GM23338 (cell line): ENCODE measurements around the gene UBE2I. TPM values are rescaled to one million over a fixed set of nuclear protein-coding genes. Genes with fewer than 3 reads are reported as not detected.

Experiments used
- ATAC-seq: fragments of 200-7000 bp; cut with Tn5 transposase; 3 replicates; pipeline ENCODE4 v1.9.1; 2020
- DNase-seq: peaks from one replicate; pipeline ENCODE4 v3.0.0-alpha.2; 2015; ENCODE audit warnings: low spot score
- H2AFZ ChIP-seq: fragments of 200-600 bp; sonication (generic); 2 replicates; pipeline ENCODE4 v1.8.0; 2016; ENCODE audit warnings: antibody characterized with exemption, mild to moderate bottlenecking, moderate library complexity
- H3F3A ChIP-seq: fragments of 200-600 bp; sonication (generic); replicated peaks from 2 replicates; pipeline ENCODE4 v1.8.0; 2017; ENCODE audit warnings: antibody characterized with exemption, mixed run types, low read depth
- H3K27ac ChIP-seq: fragments of 200-600 bp; sonication (generic); 2 replicates; pipeline ENCODE4 v1.6.1; 2016; ENCODE audit warnings: low read depth
- H3K27me3 ChIP-seq: fragments of 200-600 bp; sonication (generic); 2 replicates; pipeline ENCODE4 v1.8.0; 2016; ENCODE audit warnings: mild to moderate bottlenecking, mixed run types, moderate library complexity; ENCODE audit not compliant: insufficient read depth
- H3K36me3 ChIP-seq: fragments of 200-600 bp; sonication (generic); 2 replicates; pipeline ENCODE4 v1.8.0; 2016; ENCODE audit warnings: mild to moderate bottlenecking; ENCODE audit not compliant: insufficient read depth
- H3K4me1 ChIP-seq: fragments of 200-600 bp; sonication (generic); 2 replicates; pipeline ENCODE4 v1.8.0; 2016; ENCODE audit warnings: mild to moderate bottlenecking, moderate library complexity; ENCODE audit not compliant: insufficient read depth
- H3K4me2 ChIP-seq: fragments of 200-600 bp; sonication (generic); 2 replicates; pipeline ENCODE4 v1.7.1; 2017; ENCODE audit warnings: mixed run types
- H3K4me3 ChIP-seq: fragments of 200-600 bp; sonication (generic); 2 replicates; pipeline ENCODE4 v1.6.1; 2016; ENCODE audit warnings: mixed run types
- H3K79me2 ChIP-seq: fragments of 200-600 bp; sonication (generic); replicated peaks from 2 replicates; pipeline ENCODE4 v1.8.0; 2017; ENCODE audit warnings: mild to moderate bottlenecking; ENCODE audit not compliant: insufficient read depth
- H3K9me2 ChIP-seq: fragments of 200-600 bp; sonication (generic); 2 replicates; pipeline ENCODE4 v1.8.0; 2017; ENCODE audit not compliant: insufficient read depth
- H4K20me1 ChIP-seq: fragments of 200-600 bp; sonication (generic); replicated peaks from 2 replicates; pipeline ENCODE4 v1.8.0; 2017; ENCODE audit warnings: mild to moderate bottlenecking; ENCODE audit not compliant: insufficient read depth
- H3K27ac Mint-ChIP-seq: 2 replicates; pipeline ENCODE4 v1.8.0; 2020; ENCODE audit warnings: inconsistent platforms, mild to moderate bottlenecking, moderate library complexity, mixed read lengths
- H3K27me3 Mint-ChIP-seq: 3 replicates; pipeline ENCODE4 v1.8.0; 2022; ENCODE audit warnings: low read depth, mild to moderate bottlenecking, moderate library complexity, mixed read lengths, inconsistent platforms; ENCODE audit not compliant: insufficient read depth, poor library complexity
- H3K36me3 Mint-ChIP-seq: 3 replicates; pipeline ENCODE4 v1.8.0; 2021; ENCODE audit warnings: low read depth, mild to moderate bottlenecking, inconsistent platforms, moderate library complexity, mixed read lengths
- H3K4me1 Mint-ChIP-seq: 3 replicates; pipeline ENCODE4 v1.8.0; 2020; ENCODE audit warnings: mild to moderate bottlenecking, inconsistent platforms, mixed read lengths
- H3K4me3 Mint-ChIP-seq: 3 replicates; pipeline ENCODE4 v1.8.0; 2021; ENCODE audit warnings: moderate library complexity, mild to moderate bottlenecking, inconsistent platforms, mixed read lengths
- H3K9me3 Mint-ChIP-seq: 3 replicates; pipeline ENCODE4 v1.8.0; 2020; ENCODE audit warnings: moderate library complexity, mild to moderate bottlenecking, inconsistent platforms, mixed read lengths
- CREB1 ChIP-seq: fragments of 250-450 bp; sonication (Bioruptor Pico); IDR thresholded peaks from 2 replicates; pipeline ENCODE4 v1.5.0; 2020; ENCODE audit warnings: low read depth, mild to moderate bottlenecking, moderate library complexity
- EZH2phosphoT487 ChIP-seq: fragments of 200-600 bp; sonication (generic); IDR thresholded peaks from one replicate; pipeline ENCODE4 v1.8.1; 2018; ENCODE audit warnings: antibody characterized with exemption; ENCODE audit not compliant: unreplicated experiment
- JUNB ChIP-seq: IDR thresholded peaks from one replicate; pipeline ENCODE4 v1.6.1; 2016; ENCODE audit warnings: antibody characterized with exemption; ENCODE audit not compliant: unreplicated experiment
- POLR2AphosphoS5 ChIP-seq: IDR thresholded peaks from 2 replicates; pipeline ENCODE4 v1.6.1; 2016; ENCODE audit warnings: antibody characterized with exemption, low read depth
- REST ChIP-seq: IDR thresholded peaks from one replicate; pipeline ENCODE4 v1.6.1; 2018; ENCODE audit warnings: antibody characterized with exemption; ENCODE audit not compliant: unreplicated experiment
- STAT1 ChIP-seq: IDR thresholded peaks from one replicate; pipeline ENCODE4 v1.6.1; 2016; ENCODE audit warnings: antibody characterized with exemption; ENCODE audit not compliant: unreplicated experiment
- ZNF114 ChIP-seq: fragments of 250-450 bp; sonication (Bioruptor Pico); IDR thresholded peaks from 2 replicates; pipeline ENCODE4 v1.5.0; 2020; ENCODE audit warnings: mild to moderate bottlenecking, moderate library complexity
- polyA plus RNA-seq: library from polyadenylated mRNA; unstranded; fragments of >200 nt; fragmentation: Nextera tagmentation; extraction: Ambion mirVana; gene quantifications from 2 replicates; pipeline ENCODE4 v1.2.1, GENCODE V29; 2016
- total RNA-seq: library from RNA; depleted of rRNA; stranded (reverse); fragments of >200 nt; shearing (Covaris generic); gene quantifications from 2 replicates; pipeline ENCODE4 v1.2.3, GENCODE V29; 2014
- TF ChIP-seq, protein P1 (sequence below), 2 experiments: fragments of 200-600 bp in 1 of 2; sonication (generic) in 1 of 2; conservative IDR thresholded peaks; 2 replicates each; pipeline versions ENCODE4 v1.5.1 to v1.6.1; 2016 to 2017; ENCODE audit warnings: antibody characterized with exemption in 2 of 2, low read depth in 2 of 2, mild to moderate bottlenecking in 2 of 2, moderate library complexity in 1 of 2

Gene UBE2I
- total and polyA plus RNA-seq, 2 experiments from 2014 or later: 116 to 220 TPM

DNA sequence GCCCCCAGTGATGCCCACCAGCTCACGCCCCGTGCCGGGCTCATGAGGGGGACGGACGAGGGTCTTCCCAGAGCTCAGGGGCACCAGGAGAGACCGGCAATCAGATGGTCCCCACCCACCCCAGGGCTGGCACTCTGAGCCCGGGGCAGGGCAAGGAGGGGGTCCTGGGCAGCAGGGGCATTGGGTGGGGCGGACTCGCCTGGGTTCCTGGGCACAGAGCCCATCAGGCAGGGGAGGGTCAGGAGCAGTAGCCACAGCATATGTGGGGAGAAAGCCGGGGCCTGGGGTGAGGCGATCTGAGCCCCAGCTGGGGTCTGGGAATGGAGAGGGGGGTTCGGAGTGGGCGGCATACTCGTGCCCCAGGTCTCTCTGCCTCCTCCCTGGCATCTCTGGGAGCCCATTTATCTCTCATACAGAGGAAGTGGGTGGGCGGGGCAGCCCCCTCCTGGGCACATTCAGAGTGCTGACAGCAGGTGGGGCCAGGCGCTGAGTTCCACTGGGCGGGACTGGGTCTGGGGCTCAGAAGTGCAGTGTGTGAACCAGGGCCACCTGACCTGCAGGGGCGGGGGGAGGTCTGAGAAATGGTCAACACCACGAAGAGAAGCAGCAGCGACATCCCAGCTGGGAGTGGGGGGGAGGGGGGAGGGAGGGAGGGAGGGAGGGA is 20.5 kb upstream of the UBE2I start:
- ATAC-seq: peak; percentile 59
- H3K79me2 ChIP-seq: no peaks in the 10 kb centered on the region

DNA sequence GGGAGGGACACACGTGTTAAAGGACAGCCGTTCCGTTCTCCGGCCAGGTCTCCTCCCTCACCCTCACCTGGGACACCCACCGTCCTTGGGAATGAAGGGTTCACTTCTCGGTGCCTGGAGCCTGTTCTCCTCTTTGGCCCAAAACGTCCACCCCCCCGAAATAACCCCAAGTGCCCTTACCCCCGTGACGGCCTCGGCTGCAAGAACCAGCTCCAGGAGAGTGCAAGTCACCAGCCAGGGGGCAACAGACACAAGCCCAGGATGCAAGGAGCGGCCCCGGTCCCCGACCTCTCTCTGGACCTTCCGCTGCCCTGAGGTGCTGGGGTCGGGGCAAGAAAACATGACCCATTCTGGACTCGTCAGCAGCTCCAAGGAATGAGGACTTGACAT is 20.0 kb upstream of the UBE2I start:
- Histone ChIP-seq H3K36me3 (no peaks in the 10 kb centered on the region), H3F3A (no peaks in the 10 kb centered on the region; the same call in 1 of the 2 replicates), H3K4me1 (peaks cover 12% of the 10 kb centered on the region; the same call in 1 of the 2 replicates), H3K9me2 (no peaks in the 10 kb centered on the region), H3K27ac (no peak overlapping the region), H4K20me1 (no peaks in the 10 kb centered on the region), H3K4me2 (peak overlapping the region; percentile 78), H3K79me2 (no peaks in the 10 kb centered on the region), H2AFZ (no peak overlapping the region), H3K27me3 (peaks cover 32% of the 10 kb centered on the region), H3K4me3 (peak overlapping the region; percentile 46)
- H3K4me1 Mint-ChIP-seq: peaks cover 33% of the 10 kb centered on the region
- DNase-seq: no peak
- no peak overlapping the region for H3K27ac Mint-ChIP-seq
- H3K27me3 Mint-ChIP-seq: peaks cover 46% of the 10 kb centered on the region
- no peaks in the 10 kb centered on the region for H3K36me3 Mint-ChIP-seq
- TF ChIP-seq ZNF114 (CRISPR knock-in tag) (no peak), POLR2AphosphoS5 (no peak), CREB1 (CRISPR knock-in tag) (no peak), STAT1 (no peak), REST (no peak)
- TF ChIP-seq, protein P1, sequence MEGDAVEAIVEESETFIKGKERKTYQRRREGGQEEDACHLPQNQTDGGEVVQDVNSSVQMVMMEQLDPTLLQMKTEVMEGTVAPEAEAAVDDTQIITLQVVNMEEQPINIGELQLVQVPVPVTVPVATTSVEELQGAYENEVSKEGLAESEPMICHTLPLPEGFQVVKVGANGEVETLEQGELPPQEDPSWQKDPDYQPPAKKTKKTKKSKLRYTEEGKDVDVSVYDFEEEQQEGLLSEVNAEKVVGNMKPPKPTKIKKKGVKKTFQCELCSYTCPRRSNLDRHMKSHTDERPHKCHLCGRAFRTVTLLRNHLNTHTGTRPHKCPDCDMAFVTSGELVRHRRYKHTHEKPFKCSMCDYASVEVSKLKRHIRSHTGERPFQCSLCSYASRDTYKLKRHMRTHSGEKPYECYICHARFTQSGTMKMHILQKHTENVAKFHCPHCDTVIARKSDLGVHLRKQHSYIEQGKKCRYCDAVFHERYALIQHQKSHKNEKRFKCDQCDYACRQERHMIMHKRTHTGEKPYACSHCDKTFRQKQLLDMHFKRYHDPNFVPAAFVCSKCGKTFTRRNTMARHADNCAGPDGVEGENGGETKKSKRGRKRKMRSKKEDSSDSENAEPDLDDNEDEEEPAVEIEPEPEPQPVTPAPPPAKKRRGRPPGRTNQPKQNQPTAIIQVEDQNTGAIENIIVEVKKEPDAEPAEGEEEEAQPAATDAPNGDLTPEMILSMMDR (conservative IDR thresholded peaks at IDR 0.05; ENCODE audit: low read depth in 2 of 2): peak in 1 of 2 experiments; percentile 14; a peak in 1 of 4 replicates
- H3K4me3 Mint-ChIP-seq: peak overlapping the region; percentile 73
- H3K9me3 Mint-ChIP-seq: no peaks in the 10 kb centered on the region
- ATAC-seq: peak; percentile 21

More for the DNA sequence above, 20.5 kb upstream of the UBE2I start:
- Mint-ChIP-seq H3K27ac (no peak overlapping the region), H3K4me3 (peak overlapping the region; percentile 73), H3K27me3 (peaks cover 48% of the 10 kb centered on the region), H3K36me3 (no peaks in the 10 kb centered on the region), H3K9me3 (no peaks in the 10 kb centered on the region), H3K4me1 (peaks cover 28% of the 10 kb centered on the region)
- Histone ChIP-seq H3K4me1 (peaks cover 12% of the 10 kb centered on the region; the same call in 1 of the 2 replicates), H3K4me3 (no peak overlapping the region), H3K9me2 (no peaks in the 10 kb centered on the region), H4K20me1 (no peaks in the 10 kb centered on the region), H3K4me2 (peak overlapping the region; percentile 62), H3F3A (no peaks in the 10 kb centered on the region), H3K27ac (no peak overlapping the region), H3K27me3 (peaks cover 32% of the 10 kb centered on the region), H3K36me3 (no peaks in the 10 kb centered on the region), H2AFZ (no peak overlapping the region)
- TF ChIP-seq, protein P1 (conservative IDR thresholded peaks at IDR 0.05; ENCODE audit: low read depth in 2 of 2): no peak
- no peak for TF ChIP-seq JUNB
- TF ChIP-seq EZH2phosphoT487: no peak
- TF ChIP-seq ZNF114 (CRISPR knock-in tag): no peak
- DNase-seq: peak; percentile 65
